ENCODE data around the gene SLC6A9. TPM values are rescaled to one million over a fixed set of nuclear protein-coding genes. Genes with fewer than 3 reads are reported as not detected.
A peak's percentile ranks its signal among the peaks of the same experiment; 100 is the strongest.

Gene SLC6A9
- total RNA-seq, 1 donor, result 25.9 TPM

GRCh38 chr1:43954036-43954435 is 77.2 kb downstream of the SLC6A9 start:
- no peak for TF ChIP-seq CTCF (IDR thresholded peaks at IDR 0.05; ENCODE audit: insufficient read depth, low read length)
- DNase-seq (ENCODE audit: low read depth), result no peak
- no peak overlapping the region for H3K4me3 ChIP-seq (ENCODE audit: low read depth, low read length)

DNA sequence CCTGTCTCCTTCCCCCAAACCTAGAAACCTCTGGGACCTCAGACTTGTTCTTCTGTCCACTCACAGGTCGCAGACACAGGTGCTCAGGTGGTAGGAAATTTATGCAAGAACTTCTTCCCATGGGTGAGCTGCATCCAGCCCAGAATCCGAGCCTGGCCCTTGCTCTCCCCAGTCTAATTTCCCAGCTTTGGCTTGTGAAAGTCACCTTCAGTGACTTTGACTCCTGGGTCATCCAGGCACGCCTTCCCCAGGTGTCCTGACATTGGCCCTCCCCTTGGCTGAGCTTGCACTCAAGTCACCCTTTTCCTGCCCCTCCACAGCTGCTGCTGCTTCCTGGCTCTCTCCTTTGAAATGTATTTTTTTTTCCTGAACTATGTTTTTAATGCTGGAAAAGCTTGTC is 77.9 kb downstream of the SLC6A9 start:
- no peak for TF ChIP-seq CTCF (IDR thresholded peaks at IDR 0.05; ENCODE audit: insufficient read depth, low read length)
- no peak overlapping the region for H3K4me3 ChIP-seq (ENCODE audit: low read depth, low read length)
- DNase-seq (ENCODE audit: low read depth), result no peak

DNA sequence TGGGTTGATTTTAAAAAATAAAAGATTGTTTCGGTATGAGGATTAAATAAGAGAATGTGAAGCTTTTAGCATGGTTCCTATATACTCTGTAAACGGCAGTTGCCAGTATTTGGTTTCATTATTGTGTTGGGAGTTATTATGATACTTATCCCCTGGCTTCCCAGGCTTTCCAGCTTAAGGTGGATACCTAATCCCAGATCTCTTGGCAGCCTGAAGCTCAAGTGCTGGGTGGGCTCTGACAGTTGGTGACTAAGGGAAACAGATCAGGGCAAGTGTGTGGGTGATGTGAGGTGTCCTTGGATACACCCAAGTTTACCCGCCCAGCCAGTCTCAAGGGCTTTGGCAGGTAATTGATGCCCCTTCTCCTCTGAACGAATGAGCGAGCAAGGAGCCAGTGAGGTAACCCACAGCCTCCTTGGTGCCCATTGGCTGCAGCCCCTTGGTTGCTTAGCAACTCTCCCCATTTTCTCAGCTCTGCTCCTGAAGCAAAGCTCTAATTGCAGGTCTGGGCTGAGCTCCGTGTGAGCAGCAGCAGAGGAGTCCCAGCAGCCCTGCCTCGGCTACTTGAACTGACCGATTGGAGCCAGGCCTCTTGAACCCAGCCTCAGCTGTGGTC is 78.4 kb downstream of the SLC6A9 start:
- TF ChIP-seq CTCF (IDR thresholded peaks at IDR 0.05; ENCODE audit: insufficient read depth, low read length), result no peak
- H3K4me3 ChIP-seq (ENCODE audit: low read depth, low read length), result no peak overlapping the region
- DNase-seq (ENCODE audit: low read depth), result no peak

- no peak overlapping the region for H3K4me3 ChIP-seq (ENCODE audit: low read depth, low read length)
- peak; percentile 18 for DNase-seq (ENCODE audit: low read depth)
- TF ChIP-seq CTCF (IDR thresholded peaks at IDR 0.05; ENCODE audit: insufficient read depth, low read length), result no peak
Observed at GRCh38 chr1:43951021-43951985, 80.0 kb downstream of the SLC6A9 start.

DNA sequence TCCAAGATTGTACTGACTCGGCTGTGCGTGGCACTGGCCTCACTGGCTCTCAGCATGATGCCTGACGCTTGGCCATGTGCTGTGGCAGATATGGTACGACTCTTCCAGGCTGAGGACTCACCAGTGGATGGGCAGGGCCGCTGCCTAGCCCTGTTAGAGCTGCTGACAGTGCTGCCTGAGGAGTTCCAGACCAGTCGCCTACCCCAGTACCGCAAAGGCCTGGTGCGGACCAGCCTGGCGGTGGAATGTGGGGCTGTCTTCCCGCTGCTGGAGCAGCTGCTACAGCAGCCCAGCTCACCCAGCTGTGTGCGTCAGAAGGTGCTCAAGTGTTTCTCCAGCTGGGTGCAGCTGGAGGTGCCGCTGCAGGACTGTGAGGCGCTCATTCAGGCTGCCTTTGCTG is 81.6 kb downstream of the SLC6A9 start:
- no peak for TF ChIP-seq CTCF (IDR thresholded peaks at IDR 0.05; ENCODE audit: insufficient read depth, low read length)
- no peak overlapping the region for H3K4me3 ChIP-seq (ENCODE audit: low read depth, low read length)
- no peak for DNase-seq (ENCODE audit: low read depth)

DNA sequence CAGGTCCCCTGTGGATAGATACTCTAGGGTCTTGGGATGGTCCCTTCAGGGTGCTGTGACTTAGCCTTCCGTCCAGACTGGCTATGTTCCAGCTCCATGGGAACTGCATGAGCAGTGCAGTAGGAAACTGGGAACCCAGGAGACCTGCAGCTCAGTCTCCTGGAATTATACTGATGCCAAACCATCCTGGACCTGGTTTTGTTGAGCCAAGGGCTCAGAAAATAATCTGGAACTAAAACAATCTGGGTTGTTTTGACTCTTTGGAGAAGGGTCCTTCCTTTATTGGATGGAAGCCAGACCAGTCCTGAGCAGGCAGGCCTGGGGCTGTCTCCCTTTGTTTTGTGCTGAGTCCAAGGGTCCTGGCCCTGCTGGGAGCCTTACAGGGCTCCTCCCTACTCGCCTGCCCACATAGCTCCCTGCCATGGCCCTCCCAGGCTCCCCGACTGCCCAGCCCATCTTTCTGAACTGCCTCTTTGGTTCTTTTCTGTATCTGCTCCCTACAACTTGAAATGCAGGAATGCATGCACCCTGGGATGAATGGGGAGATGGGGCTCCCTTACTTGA is 83.3 kb downstream of the SLC6A9 start:
- H3K4me3 ChIP-seq (ENCODE audit: low read depth, low read length), result peak overlapping the region; percentile 96
- TF ChIP-seq CTCF (IDR thresholded peaks at IDR 0.05; ENCODE audit: insufficient read depth, low read length), result no peak
- DNase-seq (ENCODE audit: low read depth), result peak; percentile 17

All from fibroblast of the aortic adventitia (primary cell).